Measurements from ENCODE around the gene LSAMP.

Gene LSAMP

GRCh38 chr3:115819785-115820384 is 625.4 kb downstream of the LSAMP start:
- no peak overlapping the region for H3K9ac ChIP-seq (ENCODE audit: low read length)
- peaks cover 9% of the 10 kb centered on the region for H3K4me1 ChIP-seq (ENCODE audit: low read length)
- no peaks in the 10 kb centered on the region for H3K9me3 ChIP-seq (ENCODE audit: insufficient read depth, low read length)
- H2AFZ ChIP-seq (ENCODE audit: low read depth, low read length) = no peak overlapping the region
- H3K27me3 ChIP-seq (ENCODE audit: low read depth, low read length) = 0 out of 2 replicates have a peak, but pooled peaks cover 5% of the 10 kb centered on the region
- no peaks in the 10 kb centered on the region for H3K79me2 ChIP-seq (ENCODE audit: low read length)
- peak; percentile 100 for TF ChIP-seq CTCF (IDR thresholded peaks at IDR 0.05; ENCODE audit: low read depth, low read length)
- no peak for TF ChIP-seq EZH2phosphoT487 (IDR thresholded peaks at IDR 0.05; ENCODE audit: low read depth)
- H3K4me2 ChIP-seq (ENCODE audit: low read length) = no peak overlapping the region
- no peak overlapping the region for H3K27ac ChIP-seq (ENCODE audit: low read length)
- no peaks in the 10 kb centered on the region for H4K20me1 ChIP-seq (ENCODE audit: insufficient read depth, low read length)
- no peak overlapping the region for H3K4me3 ChIP-seq (ENCODE audit: low read length)
- no peaks in the 10 kb centered on the region for H3K36me3 ChIP-seq (replicated peaks; ENCODE audit: low read depth, low read length)

GRCh38 chr3:115814778-115815380 is 630.4 kb downstream of the LSAMP start:
- Histone ChIP-seq H3K27me3 (ENCODE audit: low read depth, low read length) (peaks cover 29% of the 10 kb centered on the region), H3K79me2 (ENCODE audit: low read length) (no peaks in the 10 kb centered on the region), H3K4me2 (ENCODE audit: low read length) (peak overlapping the region; percentile 46), H2AFZ (ENCODE audit: low read depth, low read length) (no peak overlapping the region), H3K4me1 (ENCODE audit: low read length) (peaks cover 3% of the 10 kb centered on the region), H3K27ac (ENCODE audit: low read length) (no peak overlapping the region), H3K36me3 (replicated peaks; ENCODE audit: low read depth, low read length) (no peaks in the 10 kb centered on the region), H3K4me3 (ENCODE audit: low read length) (peak overlapping the region; percentile 11; the same call in 1 of the 2 replicates), H3K9me3 (ENCODE audit: insufficient read depth, low read length) (no peaks in the 10 kb centered on the region), H4K20me1 (ENCODE audit: insufficient read depth, low read length) (no peaks in the 10 kb centered on the region), H3K9ac (ENCODE audit: low read length) (no peak overlapping the region)
- TF ChIP-seq CTCF (IDR thresholded peaks at IDR 0.05; ENCODE audit: low read depth, low read length) (peak; percentile 93), EZH2phosphoT487 (IDR thresholded peaks at IDR 0.05; ENCODE audit: low read depth) (no peak)

- no peak overlapping the region for H3K4me3 ChIP-seq (ENCODE audit: low read length)
- no peak overlapping the region for H3K4me2 ChIP-seq (ENCODE audit: low read length)
- H3K79me2 ChIP-seq (ENCODE audit: low read length) = no peaks in the 10 kb centered on the region
- peaks cover 3% of the 10 kb centered on the region for H3K4me1 ChIP-seq (ENCODE audit: low read length)
- no peak for TF ChIP-seq EZH2phosphoT487 (IDR thresholded peaks at IDR 0.05; ENCODE audit: low read depth)
- no peak for TF ChIP-seq CTCF (IDR thresholded peaks at IDR 0.05; ENCODE audit: low read depth, low read length)
- H3K27me3 ChIP-seq (ENCODE audit: low read depth, low read length) = peaks cover 32% of the 10 kb centered on the region
- H3K27ac ChIP-seq (ENCODE audit: low read length) = no peak overlapping the region
- H3K9ac ChIP-seq (ENCODE audit: low read length) = no peak overlapping the region
- H3K36me3 ChIP-seq (replicated peaks; ENCODE audit: low read depth, low read length) = no peaks in the 10 kb centered on the region
- no peak overlapping the region for H2AFZ ChIP-seq (ENCODE audit: low read depth, low read length)
- H3K9me3 ChIP-seq (ENCODE audit: insufficient read depth, low read length) = no peaks in the 10 kb centered on the region
- no peaks in the 10 kb centered on the region for H4K20me1 ChIP-seq (ENCODE audit: insufficient read depth, low read length)
Measured at GRCh38 chr3:115814006-115814405, 631.3 kb downstream of the LSAMP start.

DNA sequence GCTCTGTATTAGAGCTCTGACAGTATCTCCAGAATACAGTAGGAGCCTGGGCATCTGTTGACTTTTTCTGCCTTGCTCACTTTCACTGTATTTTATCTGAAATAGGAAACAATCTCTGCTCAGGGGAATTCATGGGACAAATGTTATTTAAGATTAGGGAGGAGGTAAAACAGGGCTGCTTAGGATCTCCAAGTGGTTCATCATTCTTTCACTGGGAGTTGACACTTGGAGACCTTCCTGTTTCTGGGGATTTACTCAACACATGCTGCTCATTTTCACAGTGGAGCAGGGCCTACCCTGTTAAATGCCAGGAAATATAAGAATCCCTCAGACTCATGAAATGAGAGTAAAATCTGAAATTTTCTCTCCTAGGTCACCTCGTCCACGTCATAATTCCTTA is 636.5 kb downstream of the LSAMP start:
- Histone ChIP-seq H3K4me3 (ENCODE audit: low read length) (no peak overlapping the region), H3K9me3 (ENCODE audit: insufficient read depth, low read length) (no peaks in the 10 kb centered on the region), H3K4me1 (ENCODE audit: low read length) (no peaks in the 10 kb centered on the region), H2AFZ (ENCODE audit: low read depth, low read length) (no peak overlapping the region), H3K4me2 (ENCODE audit: low read length) (no peak overlapping the region), H3K79me2 (ENCODE audit: low read length) (no peaks in the 10 kb centered on the region), H3K27me3 (ENCODE audit: low read depth, low read length) (peaks cover 41% of the 10 kb centered on the region), H3K27ac (ENCODE audit: low read length) (no peak overlapping the region), H3K36me3 (replicated peaks; ENCODE audit: low read depth, low read length) (no peaks in the 10 kb centered on the region), H3K9ac (ENCODE audit: low read length) (no peak overlapping the region), H4K20me1 (ENCODE audit: insufficient read depth, low read length) (no peaks in the 10 kb centered on the region)
- TF ChIP-seq CTCF (IDR thresholded peaks at IDR 0.05; ENCODE audit: low read depth, low read length) (no peak), EZH2phosphoT487 (IDR thresholded peaks at IDR 0.05; ENCODE audit: low read depth) (no peak)
